Measurements from ENCODE around the gene LENEP.
"Not testable (repeated sequence)": the region's sequence is repeated elsewhere in the genome, so short reads cannot be mapped to it uniquely, and the experiment has no call there.

Gene LENEP

GRCh38 chr1:154974808-154975408, 18.5 kb upstream of the LENEP start:
- Histone ChIP-seq H3K4me1 (ENCODE audit: control extremely low read depth in 1 of 4, control insufficient read depth in 4 of 4, insufficient read depth in 4 of 4, low read length in 3 of 4) (peaks cover 32 to 70% (median 67%) of the 10 kb centered on the region in 4 experiments), H3K4me3 (ENCODE audit: control insufficient read depth in 1 of 7, extremely low read depth in 1 of 7, insufficient read depth in 4 of 7, low read depth in 2 of 7, low read length in 6 of 7) (peak overlapping the region; percentile 64 to 97 (median 89)), H3K36me3 (ENCODE audit: control insufficient read depth in 4 of 4, insufficient read depth in 4 of 4, low read length in 3 of 4) (peaks cover 0 to 12% (median 4%) of the 10 kb centered on the region in 4 experiments), H3K27ac (ENCODE audit: insufficient read depth in 1 of 2, low read depth in 1 of 2, low read length in 2 of 2, poor library complexity in 1 of 2, severe bottlenecking in 2 of 2) (peak overlapping the region; percentile 91 to 98), H3K9me3 (ENCODE audit: control extremely low read depth in 1 of 5, control insufficient read depth in 4 of 5, insufficient read depth in 2 of 5, low read depth in 1 of 5, low read length in 4 of 5) (no peaks in the 10 kb centered on the region), H3K27me3 (replicated peaks in 2 of 5; ENCODE audit: control insufficient read depth in 4 of 5, insufficient read depth in 5 of 5, low read length in 4 of 5) (no peaks in the 10 kb centered on the region)
- DNase-seq = peak; percentile 94 to 97 (median 96)
- WGBS (ENCODE audit: insufficient coverage) = 0% methylated on average over 29 of the region's 30 CpGs
- ChIA-PET CTCF (interaction anchor here (1.4 to 20.2 kb wide), 5 partner anchors 9 to 110 kb away, joined by 3 to 320 read pairs (median 6); partner anchors contain the start of genes FLAD1, LENEP and ZBTB7B), POLR2A (interaction anchor here (0.8 to 1.5 kb wide), 2 partner anchors 14 to 20 kb away, joined by 3 to 5 read pairs; partner anchors contain the start of gene PYGO2)

GRCh38 chr1:154975409-154976059, 17.9 kb upstream of the LENEP start:
- Histone ChIP-seq H3K27me3 (replicated peaks in 2 of 5; ENCODE audit: control insufficient read depth in 4 of 5, insufficient read depth in 5 of 5, low read length in 4 of 5) (no peaks in the 10 kb centered on the region), H3K27ac (ENCODE audit: insufficient read depth in 1 of 2, low read depth in 1 of 2, low read length in 2 of 2, poor library complexity in 1 of 2, severe bottlenecking in 2 of 2) (peak overlapping the region; percentile 91 to 98), H3K4me1 (ENCODE audit: control extremely low read depth in 1 of 4, control insufficient read depth in 4 of 4, insufficient read depth in 4 of 4, low read length in 3 of 4) (peaks cover 32 to 64% (median 61%) of the 10 kb centered on the region in 4 experiments), H3K4me3 (ENCODE audit: control insufficient read depth in 1 of 7, extremely low read depth in 1 of 7, insufficient read depth in 4 of 7, low read depth in 2 of 7, low read length in 6 of 7) (peak overlapping the region; percentile 49 to 97 (median 89)), H3K36me3 (ENCODE audit: control insufficient read depth in 4 of 4, insufficient read depth in 4 of 4, low read length in 3 of 4) (peaks cover 0 to 12% (median 4%) of the 10 kb centered on the region in 4 experiments), H3K9me3 (ENCODE audit: control extremely low read depth in 1 of 5, control insufficient read depth in 4 of 5, insufficient read depth in 2 of 5, low read depth in 1 of 5, low read length in 4 of 5) (no peaks in the 10 kb centered on the region)
- DNase-seq = peak; percentile 59 to 78 (median 74)
- POLR2A ChIA-PET = no interaction called here
- CTCF ChIA-PET = interaction anchor here (1.2 to 20.2 kb wide), 4 partner anchors 11 to 109 kb away, joined by 3 to 320 read pairs (median 5); partner anchors contain the start of genes ADAM15, LENEP and ZBTB7B
- WGBS (ENCODE audit: insufficient coverage) = 0% methylated on average over 19 of the region's 24 CpGs

GRCh38 chr1:154977762-154978161, 15.6 kb upstream of the LENEP start:
- WGBS (ENCODE audit: insufficient coverage) = 40% methylated on average over 1 of the region's 3 CpGs
- peaks cover 0 to 16% (median 4%) of the 10 kb centered on the region in 4 experiments for H3K36me3 ChIP-seq (ENCODE audit: control insufficient read depth in 4 of 4, insufficient read depth in 4 of 4, low read length in 3 of 4)
- peak in 1 of 3 donors; percentile 34 for DNase-seq
- ChIA-PET POLR2A (interaction anchor here (0.6 kb wide), 1 partner anchor 34 kb away, joined by 3 read pairs; no protein-coding TSS in a partner anchor), CTCF (interaction anchor here (1.1 to 20.2 kb wide), 4 partner anchors 10 to 82 kb away, joined by 4 to 320 read pairs (median 14); partner anchors contain the start of genes LENEP, PBXIP1 and ZBTB7B)
- not testable (repeated sequence) for H3K27me3 ChIP-seq (replicated peaks in 2 of 5; ENCODE audit: control insufficient read depth in 4 of 5, insufficient read depth in 5 of 5, low read length in 4 of 5); H3K9me3 ChIP-seq (ENCODE audit: control extremely low read depth in 1 of 5, control insufficient read depth in 4 of 5, insufficient read depth in 2 of 5, low read depth in 1 of 5, low read length in 4 of 5)
- H3K27ac ChIP-seq (ENCODE audit: insufficient read depth in 1 of 2, low read depth in 1 of 2, low read length in 2 of 2, poor library complexity in 1 of 2, severe bottlenecking in 2 of 2) = peak overlapping the region; percentile 11 to 98
- H3K4me3 ChIP-seq (ENCODE audit: control insufficient read depth in 1 of 7, extremely low read depth in 1 of 7, insufficient read depth in 4 of 7, low read depth in 2 of 7, low read length in 6 of 7) = peak overlapping the region in 3 of 7 experiments; percentile 21 to 45 (median 26)
- H3K4me1 ChIP-seq (ENCODE audit: control extremely low read depth in 1 of 4, control insufficient read depth in 4 of 4, insufficient read depth in 4 of 4, low read length in 3 of 4) = peaks cover 38 to 54% (median 53%) of the 10 kb centered on the region in 4 experiments

- CTCF ChIA-PET = interaction anchor here (1.0 to 20.2 kb wide), 7 partner anchors 9 to 82 kb away, joined by 3 to 320 read pairs (median 6); partner anchors contain the start of genes LENEP, PBXIP1 and ZBTB7B
- peaks cover 38 to 50% (median 49%) of the 10 kb centered on the region in 4 experiments for H3K4me1 ChIP-seq (ENCODE audit: control extremely low read depth in 1 of 4, control insufficient read depth in 4 of 4, insufficient read depth in 4 of 4, low read length in 3 of 4)
- POLR2A ChIA-PET = no interaction called here
- peaks cover 0 to 16% (median 4%) of the 10 kb centered on the region in 4 experiments for H3K36me3 ChIP-seq (ENCODE audit: control insufficient read depth in 4 of 4, insufficient read depth in 4 of 4, low read length in 3 of 4)
- H3K9me3 ChIP-seq (ENCODE audit: control extremely low read depth in 1 of 5, control insufficient read depth in 4 of 5, insufficient read depth in 2 of 5, low read depth in 1 of 5, low read length in 4 of 5) = no peaks in the 10 kb centered on the region
- DNase-seq = no peak
- peak overlapping the region; percentile 11 to 98 for H3K27ac ChIP-seq (ENCODE audit: insufficient read depth in 1 of 2, low read depth in 1 of 2, low read length in 2 of 2, poor library complexity in 1 of 2, severe bottlenecking in 2 of 2)
- H3K4me3 ChIP-seq (ENCODE audit: control insufficient read depth in 1 of 7, extremely low read depth in 1 of 7, insufficient read depth in 4 of 7, low read depth in 2 of 7, low read length in 6 of 7) = peak overlapping the region in 1 of 7 experiments; percentile 26
- WGBS (ENCODE audit: insufficient coverage) = no CpG with 5 or more reads among the region's 3 CpGs
- H3K27me3 ChIP-seq (replicated peaks in 2 of 5; ENCODE audit: control insufficient read depth in 4 of 5, insufficient read depth in 5 of 5, low read length in 4 of 5) = no peaks in the 10 kb centered on the region
These were observed 15.0 kb upstream of the LENEP start for GRCh38 chr1:154978360-154978759.

GRCh38 chr1:154982341-154982740, 11.0 kb upstream of the LENEP start:
- H3K27ac ChIP-seq (ENCODE audit: insufficient read depth in 1 of 2, low read depth in 1 of 2, low read length in 2 of 2, poor library complexity in 1 of 2, severe bottlenecking in 2 of 2) = peak overlapping the region in 1 of 2 experiments; percentile 57
- ChIA-PET CTCF (interaction anchor here (1.1 to 20.2 kb wide), 5 partner anchors 9 to 77 kb away, joined by 3 to 320 read pairs (median 9); partner anchors contain the start of genes CKS1B, LENEP and ZBTB7B), POLR2A (interaction anchor here (1.0 kb wide), 1 partner anchor 9 kb away, joined by 4 read pairs; no protein-coding TSS in a partner anchor)
- 65% methylated on average over 3 of the region's 6 CpGs for WGBS (ENCODE audit: insufficient coverage)
- H3K9me3 ChIP-seq (ENCODE audit: control extremely low read depth in 1 of 5, control insufficient read depth in 4 of 5, insufficient read depth in 2 of 5, low read depth in 1 of 5, low read length in 4 of 5) = no peaks in the 10 kb centered on the region
- no peak for DNase-seq
- H3K4me3 ChIP-seq (ENCODE audit: control insufficient read depth in 1 of 7, extremely low read depth in 1 of 7, insufficient read depth in 4 of 7, low read depth in 2 of 7, low read length in 6 of 7) = peak overlapping the region in 6 of 7 experiments; percentile 76 to 99 (median 81)
- H3K27me3 ChIP-seq (replicated peaks in 2 of 5; ENCODE audit: control insufficient read depth in 4 of 5, insufficient read depth in 5 of 5, low read length in 4 of 5) = no peaks in the 10 kb centered on the region
- H3K4me1 ChIP-seq (ENCODE audit: control extremely low read depth in 1 of 4, control insufficient read depth in 4 of 4, insufficient read depth in 4 of 4, low read length in 3 of 4) = peaks cover 20 to 35% (median 35%) of the 10 kb centered on the region in 4 experiments
- peaks cover 0 to 19% (median 5%) of the 10 kb centered on the region in 4 experiments for H3K36me3 ChIP-seq (ENCODE audit: control insufficient read depth in 4 of 4, insufficient read depth in 4 of 4, low read length in 3 of 4)

- no peaks in the 10 kb centered on the region for H3K9me3 ChIP-seq (ENCODE audit: control extremely low read depth in 1 of 5, control insufficient read depth in 4 of 5, insufficient read depth in 2 of 5, low read depth in 1 of 5, low read length in 4 of 5)
- peak; percentile 99 to 100 (median 99) for DNase-seq
- H3K27me3 ChIP-seq (replicated peaks in 2 of 5; ENCODE audit: control insufficient read depth in 4 of 5, insufficient read depth in 5 of 5, low read length in 4 of 5) = no peaks in the 10 kb centered on the region
- H3K4me1 ChIP-seq (ENCODE audit: control extremely low read depth in 1 of 4, control insufficient read depth in 4 of 4, insufficient read depth in 4 of 4, low read length in 3 of 4) = peaks cover 13 to 28% (median 28%) of the 10 kb centered on the region in 4 experiments
- ChIA-PET POLR2A (interaction anchor here (0.6 to 1.0 kb wide), 3 partner anchors 9 to 12 kb away, joined by 3 to 4 read pairs (median 3); partner anchors contain the start of gene SHC1), CTCF (interaction anchor here (1.0 to 20.2 kb wide), 6 partner anchors 9 to 75 kb away, joined by 3 to 320 read pairs (median 6); partner anchors contain the start of genes CKS1B, LENEP, PBXIP1 and PMVK)
- H3K36me3 ChIP-seq (ENCODE audit: control insufficient read depth in 4 of 4, insufficient read depth in 4 of 4, low read length in 3 of 4) = peaks cover 3 to 25% (median 11%) of the 10 kb centered on the region in 4 experiments
- 1% methylated on average over 26 of the region's 26 CpGs for WGBS (ENCODE audit: insufficient coverage)
- peak within 1 kb of the TSS; percentile 76 to 83 for H3K27ac ChIP-seq (ENCODE audit: insufficient read depth in 1 of 2, low read depth in 1 of 2, low read length in 2 of 2, poor library complexity in 1 of 2, severe bottlenecking in 2 of 2)
- H3K4me3 ChIP-seq (ENCODE audit: control insufficient read depth in 1 of 7, extremely low read depth in 1 of 7, insufficient read depth in 4 of 7, low read depth in 2 of 7, low read length in 6 of 7) = peak within 1 kb of the TSS; percentile 70 to 99 (median 81)
These were observed 10.3 kb upstream of the LENEP start, which contains the start of gene FLAD1 for GRCh38 chr1:154982897-154983648. TSS of gene FLAD1 (plus strand) at chr1:154983344. CDS start at chr1:154983695, 351 bp downstream.
